Fibroblast of lung (primary cell): ENCODE results near the gene RAB43. TPM values are rescaled to one million over a fixed set of nuclear protein-coding genes. Genes with fewer than 3 reads are reported as not detected.

ENCODE experiments used
- DNase-seq, 2 donors: peaks; one replicate each; pipeline versions ENCODE4 v3.0.0 to v3.0.0-alpha.2; 2010; ENCODE audit warnings: low read depth in 2 of 2
- H2AFZ ChIP-seq: 2 replicates; pipeline ENCODE4 v1.5.1; 2012; ENCODE audit warnings: low read length, control low read depth, inconsistent platforms
- H3K27ac ChIP-seq: 2 replicates; pipeline ENCODE4 v1.5.1; 2011; ENCODE audit warnings: low read length, control low read depth; ENCODE audit not compliant: insufficient read depth
- H3K27me3 ChIP-seq: 2 replicates; pipeline ENCODE4 v1.5.1; 2011; ENCODE audit warnings: mild to moderate bottlenecking, low read length; ENCODE audit not compliant: control insufficient read depth, insufficient read depth
- H3K36me3 ChIP-seq: 2 replicates; pipeline ENCODE4 v1.5.1; 2011; ENCODE audit warnings: low read length; ENCODE audit not compliant: control insufficient read depth, insufficient read depth
- H3K4me1 ChIP-seq: 2 replicates; pipeline ENCODE4 v1.5.1; 2011; ENCODE audit warnings: low read length; ENCODE audit not compliant: control insufficient read depth, insufficient read depth; ENCODE audit errors: extremely low read depth
- H3K4me2 ChIP-seq: 2 replicates; pipeline ENCODE4 v1.5.1; 2011; ENCODE audit warnings: low read length, control low read depth; ENCODE audit not compliant: insufficient read depth; ENCODE audit errors: extremely low read depth
- H3K4me3 ChIP-seq, 4 experiments: fragments of 200-600 bp in 1 of 4; sonication (generic) in 1 of 4; replicated peaks in 1 of 4; 2 replicates each; pipeline ENCODE4 v1.5.1; 2011 to 2016; ENCODE audit warnings: low read length in 4 of 4, low read depth in 3 of 4, mild to moderate bottlenecking in 3 of 4, control low read depth in 2 of 4, inconsistent platforms in 1 of 4, mixed read lengths in 1 of 4; ENCODE audit not compliant: insufficient read depth in 1 of 4; ENCODE audit errors: control extremely low read depth in 1 of 4
- H3K79me2 ChIP-seq: 2 replicates; pipeline ENCODE4 v1.5.1; 2012; ENCODE audit warnings: mild to moderate bottlenecking, low read length, inconsistent platforms; ENCODE audit not compliant: control insufficient read depth, insufficient read depth
- H3K9ac ChIP-seq: 2 replicates; pipeline ENCODE4 v1.5.1; 2011; ENCODE audit warnings: mild to moderate bottlenecking, low read length, control low read depth; ENCODE audit not compliant: insufficient read depth
- H3K9me3 ChIP-seq: 2 replicates; pipeline ENCODE4 v1.5.1; 2012; ENCODE audit warnings: low read depth, low read length; ENCODE audit not compliant: control insufficient read depth, insufficient read depth
- H4K20me1 ChIP-seq: 2 replicates; pipeline ENCODE4 v1.5.1; 2011; ENCODE audit warnings: low read length; ENCODE audit not compliant: control insufficient read depth, insufficient read depth; ENCODE audit errors: extremely low read depth
- EZH2 ChIP-seq: IDR thresholded peaks from 2 replicates; pipeline ENCODE4 v1.5.1; 2012; ENCODE audit warnings: low read length, control low read depth, mild to moderate bottlenecking; ENCODE audit errors: missing control alignments
- polyA plus RNA-seq, 2 donors: library from polyadenylated mRNA; depleted of rRNA in 1 of 2; stranded (reverse) in 1 of 2; unstranded in 1 of 2; fragments of >200 nt; gene quantifications; 2 replicates each; pipeline ENCODE4 v1.2.1, GENCODE V29; 2011 to 2012; ENCODE audit warnings: missing spikeins in 1 of 2
- total RNA-seq: library from RNA; depleted of rRNA; stranded (reverse); fragments of >200 nt; gene quantifications from 2 replicates; pipeline ENCODE4 v1.2.1, GENCODE V29; 2014
- TF ChIP-seq, protein P1 (sequence below), 2 donors: IDR thresholded peaks in 1 of 2; conservative IDR thresholded peaks in 1 of 2; 1 replicate in 1 of 2; 2 replicates in 1 of 2; pipeline ENCODE4 v1.5.1; 2011 to 2012; ENCODE audit warnings: low read length in 2 of 2, control low read depth in 1 of 2, inconsistent platforms in 1 of 2, low read depth in 1 of 2, mild to moderate bottlenecking in 1 of 2

RAB43 gene
- total and polyA plus RNA-seq, 2 donors (not counting 1 experiment from before 2014, with no cell fraction given), result 5.7 to 21.5 TPM

- no peak within 1 kb of the TSS for H3K9ac ChIP-seq
- H3K79me2 ChIP-seq, result no peaks in the 10 kb centered on the region
- DNase-seq, result no peak
- H2AFZ ChIP-seq, result no peak within 1 kb of the TSS
- TF ChIP-seq, protein P1, sequence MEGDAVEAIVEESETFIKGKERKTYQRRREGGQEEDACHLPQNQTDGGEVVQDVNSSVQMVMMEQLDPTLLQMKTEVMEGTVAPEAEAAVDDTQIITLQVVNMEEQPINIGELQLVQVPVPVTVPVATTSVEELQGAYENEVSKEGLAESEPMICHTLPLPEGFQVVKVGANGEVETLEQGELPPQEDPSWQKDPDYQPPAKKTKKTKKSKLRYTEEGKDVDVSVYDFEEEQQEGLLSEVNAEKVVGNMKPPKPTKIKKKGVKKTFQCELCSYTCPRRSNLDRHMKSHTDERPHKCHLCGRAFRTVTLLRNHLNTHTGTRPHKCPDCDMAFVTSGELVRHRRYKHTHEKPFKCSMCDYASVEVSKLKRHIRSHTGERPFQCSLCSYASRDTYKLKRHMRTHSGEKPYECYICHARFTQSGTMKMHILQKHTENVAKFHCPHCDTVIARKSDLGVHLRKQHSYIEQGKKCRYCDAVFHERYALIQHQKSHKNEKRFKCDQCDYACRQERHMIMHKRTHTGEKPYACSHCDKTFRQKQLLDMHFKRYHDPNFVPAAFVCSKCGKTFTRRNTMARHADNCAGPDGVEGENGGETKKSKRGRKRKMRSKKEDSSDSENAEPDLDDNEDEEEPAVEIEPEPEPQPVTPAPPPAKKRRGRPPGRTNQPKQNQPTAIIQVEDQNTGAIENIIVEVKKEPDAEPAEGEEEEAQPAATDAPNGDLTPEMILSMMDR (conservative IDR thresholded peaks at IDR 0.05 in 1 of 2, IDR thresholded peaks at IDR 0.05 in 1 of 2; ENCODE audit: low read depth in 1 of 2, low read length in 2 of 2), result no peak
- no peak for TF ChIP-seq EZH2
- H3K4me2 ChIP-seq, result no peak within 1 kb of the TSS
- H3K27me3 ChIP-seq, result no peaks in the 10 kb centered on the region
- no peaks in the 10 kb centered on the region for H3K9me3 ChIP-seq
- no peak within 1 kb of the TSS for H3K27ac ChIP-seq
- H3K36me3 ChIP-seq, result no peaks in the 10 kb centered on the region
- no peak within 1 kb of the TSS for H3K4me3 ChIP-seq
- no peaks in the 10 kb centered on the region for H4K20me1 ChIP-seq
- no peaks in the 10 kb centered on the region for H3K4me1 ChIP-seq
Observed at GRCh38 chr3:129060276-129061022, 61.2 kb downstream of the RAB43 start, which contains the start of gene GP9. TSS of gene GP9 (plus strand) at chr3:129060779. CDS start at chr3:129061740, 961 bp downstream.

- no peaks in the 10 kb centered on the region for H3K36me3 ChIP-seq
- H3K9me3 ChIP-seq, result no peaks in the 10 kb centered on the region
- TF ChIP-seq EZH2, result no peak
- TF ChIP-seq, protein P1 (conservative IDR thresholded peaks at IDR 0.05 in 1 of 2, IDR thresholded peaks at IDR 0.05 in 1 of 2; ENCODE audit: low read depth in 1 of 2, low read length in 2 of 2), result no peak
- H3K4me3 ChIP-seq, result no peak overlapping the region
- no peak overlapping the region for H3K9ac ChIP-seq
- no peaks in the 10 kb centered on the region for H3K27me3 ChIP-seq
- H2AFZ ChIP-seq, result no peak overlapping the region
- no peak overlapping the region for H3K4me2 ChIP-seq
- no peak for DNase-seq
- no peak overlapping the region for H3K27ac ChIP-seq
- no peaks in the 10 kb centered on the region for H3K79me2 ChIP-seq
- H3K4me1 ChIP-seq, result no peaks in the 10 kb centered on the region
- H4K20me1 ChIP-seq, result no peaks in the 10 kb centered on the region
Observed at GRCh38 chr3:129059311-129059958, 62.2 kb downstream of the RAB43 start.

DNA sequence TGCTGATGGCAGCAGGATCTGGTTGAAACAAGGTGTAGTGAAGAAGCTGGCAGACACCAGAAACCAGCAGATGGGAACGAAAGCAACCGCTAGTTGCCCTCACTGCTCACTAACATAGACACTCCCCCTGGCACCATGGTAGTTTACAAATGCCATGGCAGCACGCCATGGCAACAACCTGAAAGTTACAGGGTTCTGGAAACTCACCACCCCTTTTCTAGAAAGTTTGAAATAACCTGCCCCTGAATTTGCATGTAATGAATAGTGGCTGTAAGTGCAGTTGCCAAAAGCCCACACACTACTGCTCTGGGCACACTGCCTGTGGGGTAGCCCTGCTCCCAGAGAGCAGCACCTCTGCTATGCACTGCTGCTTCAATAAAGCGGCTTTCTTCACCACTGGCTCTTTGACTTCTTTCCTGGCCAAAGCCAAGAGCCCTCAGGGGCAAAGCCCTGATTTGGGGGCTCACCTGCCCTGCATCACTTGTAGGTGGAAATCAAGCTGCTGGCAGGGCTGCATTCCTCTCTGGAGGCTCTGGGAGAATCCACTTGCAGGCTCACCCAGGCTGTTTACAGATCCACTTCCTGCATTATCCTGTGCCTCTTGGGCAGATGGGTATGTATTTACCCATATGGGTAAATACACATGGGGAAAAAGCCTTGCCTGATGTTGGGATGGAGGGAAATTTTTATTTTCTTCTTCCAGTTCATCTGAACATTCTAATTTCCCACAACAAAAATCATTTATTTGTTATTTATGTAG lies 63.0 kb downstream of the RAB43 start:
- Histone ChIP-seq H3K4me3 (no peak overlapping the region), H4K20me1 (no peaks in the 10 kb centered on the region), H2AFZ (no peak overlapping the region), H3K4me1 (no peaks in the 10 kb centered on the region), H3K4me2 (no peak overlapping the region), H3K9me3 (no peaks in the 10 kb centered on the region), H3K27me3 (no peaks in the 10 kb centered on the region), H3K27ac (no peak overlapping the region), H3K36me3 (no peaks in the 10 kb centered on the region), H3K79me2 (no peaks in the 10 kb centered on the region), H3K9ac (no peak overlapping the region)
- TF ChIP-seq, protein P1 (conservative IDR thresholded peaks at IDR 0.05 in 1 of 2, IDR thresholded peaks at IDR 0.05 in 1 of 2; ENCODE audit: low read depth in 1 of 2, low read length in 2 of 2), result no peak
- TF ChIP-seq EZH2, result no peak
- no peak for DNase-seq
